HepG2 (cell line): ENCODE measurements around the gene LRRC45. TPM values are rescaled to one million over a fixed set of nuclear protein-coding genes. Genes with fewer than 3 reads are reported as not detected.

Experiments
- AGO1 ChIP-seq: fragments of 200-400 bp; formaldehyde crosslinking; IDR thresholded peaks from 2 replicates; pipeline ENCODE4 v1.6.1; 2017; ENCODE audit warnings: mild to moderate bottlenecking, low read depth, low read length, moderate library complexity; ENCODE audit not compliant: poor library complexity, severe bottlenecking
- ELF3 ChIP-seq: IDR thresholded peaks from 2 replicates; pipeline ENCODE4 v1.6.1; 2016; ENCODE audit warnings: missing genetic modification reagents, missing compliant biosample characterization
- GFI1 ChIP-seq: sonication (generic); formaldehyde crosslinking; IDR thresholded peaks from 2 replicates; pipeline ENCODE4 v1.5.0; 2020; ENCODE audit warnings: missing genetic modification reagents, mild to moderate bottlenecking, borderline replicate concordance
- GPN1 ChIP-seq: sonication (generic); formaldehyde crosslinking; IDR thresholded peaks from 2 replicates; pipeline ENCODE4 v1.5.1; 2020; ENCODE audit warnings: missing genetic modification reagents, borderline replicate concordance
- HMGXB4 ChIP-seq, 2 experiments: sonication (generic) in 1 of 2; formaldehyde crosslinking in 1 of 2; IDR thresholded peaks; 2 replicates each; pipeline versions ENCODE4 v1.4.0 to v1.6.1; 2018 to 2020; ENCODE audit warnings: missing genetic modification reagents in 2 of 2, borderline replicate concordance in 1 of 2, low read depth in 1 of 2, mild to moderate bottlenecking in 1 of 2, missing biosample characterization in 1 of 2
- KDM3A ChIP-seq: IDR thresholded peaks from 2 replicates; pipeline ENCODE4 v1.6.1; 2018; ENCODE audit warnings: low read depth, missing compliant biosample characterization
- KDM5A ChIP-seq: fragments of 200-600 bp; sonication (generic); IDR thresholded peaks from 2 replicates; pipeline ENCODE4 v1.7.0; 2018; ENCODE audit warnings: antibody characterized with exemption, mild to moderate bottlenecking, low read length, borderline replicate concordance
- MYPOP ChIP-seq: sonication (generic); formaldehyde crosslinking; IDR thresholded peaks from 2 replicates; pipeline ENCODE4 v1.8.1; 2023; ENCODE audit warnings: mild to moderate bottlenecking, moderate library complexity, missing genetic modification reagents
- MZF1 ChIP-seq: sonication (generic); formaldehyde crosslinking; IDR thresholded peaks from 2 replicates; pipeline ENCODE4 v1.8.1; 2023; ENCODE audit warnings: mild to moderate bottlenecking, missing genetic modification reagents, borderline replicate concordance
- SIN3B ChIP-seq: fragments of 150-350 bp; IDR thresholded peaks from 2 replicates; pipeline ENCODE4 v1.6.1; 2014; ENCODE audit warnings: low read length
- XRCC5 ChIP-seq: fragments of 200-400 bp; formaldehyde crosslinking; optimal IDR thresholded peaks from 2 replicates; pipeline ENCODE3; 2017; ENCODE audit warnings: mild to moderate bottlenecking, low read length
- ZC3H4 ChIP-seq: sonication (generic); formaldehyde crosslinking; IDR thresholded peaks from 2 replicates; pipeline ENCODE4 v1.4.0; 2020; ENCODE audit warnings: missing genetic modification reagents, borderline replicate concordance
- ZNF230 ChIP-seq: sonication (generic); formaldehyde crosslinking; IDR thresholded peaks from 2 replicates; pipeline ENCODE4 v1.4.0; 2020; ENCODE audit warnings: mild to moderate bottlenecking, missing genetic modification reagents
- ZNF24 ChIP-seq: fragments of 450-650 bp; IDR thresholded peaks from 2 replicates; pipeline ENCODE4 v1.6.1; 2017; ENCODE audit warnings: antibody characterized with exemption, mild to moderate bottlenecking
- ZNF280B ChIP-seq: sonication (generic); formaldehyde crosslinking; IDR thresholded peaks from 2 replicates; pipeline ENCODE4 v1.5.0; 2020; ENCODE audit warnings: missing genetic modification reagents, mild to moderate bottlenecking, borderline replicate concordance
- ZNF646 ChIP-seq: sonication (generic); formaldehyde crosslinking; IDR thresholded peaks from 2 replicates; pipeline ENCODE4 v1.9.0; 2021; ENCODE audit warnings: mild to moderate bottlenecking, missing genetic modification reagents
- ZNF704 ChIP-seq: sonication (generic); formaldehyde crosslinking; IDR thresholded peaks from 2 replicates; pipeline ENCODE4 v1.8.1; 2023; ENCODE audit warnings: mild to moderate bottlenecking, inconsistent platforms, moderate library complexity, missing genetic modification reagents, borderline replicate concordance
- polyA plus RNA-seq, 8 experiments: library from polyadenylated mRNA; depleted of rRNA in 3 of 8; stranded (reverse) in 7 of 8; unstranded in 1 of 8; fragments of >200 nt; fragmentation: Illumina TruSeq in 4 of 8; extraction: Trizol in 4 of 8; gene quantifications; 2 replicates each; pipeline versions ENCODE4 v1.2.1 to v1.2.3, GENCODE V29; 2011 to 2016; ENCODE audit warnings: low read depth in 4 of 8, missing spikeins in 1 of 8, mixed read lengths in 1 of 8; ENCODE audit not compliant: insufficient read depth in 1 of 8
- total RNA-seq, 5 experiments: library from RNA; depleted of rRNA; stranded (reverse); fragments of >200 nt; fragmentation: Illumina TruSeq; extraction: Trizol; gene quantifications; 2 replicates each; pipeline ENCODE4 v1.2.3, GENCODE V29; 2016; ENCODE audit warnings: low read depth in 1 of 5

LRRC45 gene
- total and polyA plus RNA-seq, 2 of the 13 experiments (the other 11 are each of a cell fraction or from before 2014, with no cell fraction given): 11.6 to 48.1 TPM

GRCh38 chr17:82013341-82013740 lies 9.8 kb upstream of the LRRC45 start (continued):
- TF ChIP-seq ZNF646 (CRISPR knock-in tag) (no peak), KDM5A (no peak), KDM3A (CRISPR knock-in tag) (no peak), ZNF24 (no peak), ELF3 (CRISPR knock-in tag) (no peak), XRCC5 (peak; percentile 24), MZF1 (CRISPR knock-in tag) (no peak), ZNF230 (no peak), AGO1 (no peak), HMGXB4 (CRISPR knock-in tag; IDR thresholded peaks at IDR 0.05; ENCODE audit: borderline replicate concordance in 1 of 2, low read depth in 1 of 2) (no peak), SIN3B (no peak), GFI1 (CRISPR knock-in tag) (no peak), MYPOP (CRISPR knock-in tag) (no peak), ZNF704 (CRISPR knock-in tag) (no peak), GPN1 (CRISPR knock-in tag) (no peak), ZC3H4 (no peak), ZNF280B (no peak)
